HG03103 (cell line): Measurements from ENCODE around the gene CHST10.
"Not testable (repeated sequence)": the region's sequence is repeated elsewhere in the genome, so short reads cannot be mapped to it uniquely, and the experiment has no call there.

Source experiments
- ATAC-seq: cut with Tn5 transposase; IDR thresholded peaks from one replicate; pipeline ENCODE4 v1.9.1; 2021; ENCODE audit warnings: low read depth; ENCODE audit not compliant: unreplicated experiment

CHST10 gene, protein sequence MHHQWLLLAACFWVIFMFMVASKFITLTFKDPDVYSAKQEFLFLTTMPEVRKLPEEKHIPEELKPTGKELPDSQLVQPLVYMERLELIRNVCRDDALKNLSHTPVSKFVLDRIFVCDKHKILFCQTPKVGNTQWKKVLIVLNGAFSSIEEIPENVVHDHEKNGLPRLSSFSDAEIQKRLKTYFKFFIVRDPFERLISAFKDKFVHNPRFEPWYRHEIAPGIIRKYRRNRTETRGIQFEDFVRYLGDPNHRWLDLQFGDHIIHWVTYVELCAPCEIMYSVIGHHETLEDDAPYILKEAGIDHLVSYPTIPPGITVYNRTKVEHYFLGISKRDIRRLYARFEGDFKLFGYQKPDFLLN

DNA sequence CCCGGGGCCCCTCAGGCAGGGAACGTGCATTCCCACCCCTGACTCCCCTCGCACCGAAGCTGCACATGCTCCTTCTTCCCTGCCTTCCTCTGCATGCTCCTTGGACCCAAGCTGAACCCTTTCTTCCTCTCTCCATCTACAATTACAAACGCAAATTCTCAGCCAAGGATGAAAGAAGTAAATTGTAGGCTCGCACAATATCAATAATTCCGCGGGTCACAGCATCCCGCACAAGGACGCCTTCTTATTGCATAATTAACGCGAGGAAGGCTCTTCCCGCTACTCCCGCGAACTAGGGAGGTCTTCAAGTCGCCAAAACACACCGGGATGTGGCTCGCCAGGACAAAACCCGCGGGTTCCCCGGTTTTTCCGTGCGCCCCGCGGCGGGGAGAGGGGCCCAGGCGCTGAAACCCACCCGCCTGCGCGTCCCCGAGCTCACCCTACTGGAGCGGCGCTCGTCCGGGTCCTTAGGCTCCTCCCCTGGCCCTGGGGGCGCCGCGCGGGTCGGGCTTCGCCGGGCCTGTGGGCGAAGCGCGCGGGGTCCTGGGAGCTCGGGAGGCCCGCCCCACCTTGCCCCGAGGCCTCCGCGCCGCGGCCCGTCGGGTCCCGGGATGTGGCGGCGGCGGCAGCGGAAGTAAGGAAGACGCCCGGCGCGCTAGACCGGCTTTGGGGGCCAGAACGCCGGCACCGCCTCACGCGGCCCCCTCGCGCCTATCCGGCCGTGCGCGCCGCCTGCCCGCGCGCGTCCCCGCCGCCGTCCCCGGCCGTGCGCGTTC lies at the start of gene CHST10:
TSS of gene CHST10 (minus strand) at position 734 of the 776 bp plus-strand sequence. CDS start 10,993 bp downstream, outside the sequence.
- ATAC-seq = peak; percentile 88

DNA sequence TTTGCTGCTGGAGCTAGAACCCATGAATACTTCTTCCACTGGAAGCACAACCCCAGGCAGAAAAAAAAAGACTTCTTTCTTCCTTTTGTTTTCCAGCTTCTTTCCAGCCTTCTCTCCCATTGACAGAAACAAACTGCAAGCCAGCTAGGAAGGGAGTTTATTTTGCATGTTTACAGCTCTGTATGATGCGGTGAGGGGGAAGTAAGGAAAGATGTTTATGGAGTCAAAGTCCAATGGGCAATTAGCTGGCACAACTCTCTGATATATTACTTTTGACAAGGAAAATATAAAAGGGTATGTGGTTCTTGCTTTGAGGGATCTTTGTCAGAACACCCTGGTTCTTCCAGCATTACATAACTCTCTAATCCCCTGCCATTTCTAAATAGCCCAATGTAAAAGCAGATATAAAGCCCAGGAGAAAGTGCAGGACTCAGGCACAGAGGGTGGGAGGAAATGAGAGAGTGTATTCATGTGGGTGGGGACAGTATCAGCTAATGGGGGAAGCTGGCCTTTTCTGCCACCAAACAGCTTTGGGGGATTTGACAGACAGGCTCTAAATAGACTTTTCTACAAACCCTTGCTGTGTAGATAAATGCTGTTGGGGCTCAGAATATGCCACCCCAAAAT lies 43.5 kb upstream of the CHST10 start:
- no peak for ATAC-seq

DNA sequence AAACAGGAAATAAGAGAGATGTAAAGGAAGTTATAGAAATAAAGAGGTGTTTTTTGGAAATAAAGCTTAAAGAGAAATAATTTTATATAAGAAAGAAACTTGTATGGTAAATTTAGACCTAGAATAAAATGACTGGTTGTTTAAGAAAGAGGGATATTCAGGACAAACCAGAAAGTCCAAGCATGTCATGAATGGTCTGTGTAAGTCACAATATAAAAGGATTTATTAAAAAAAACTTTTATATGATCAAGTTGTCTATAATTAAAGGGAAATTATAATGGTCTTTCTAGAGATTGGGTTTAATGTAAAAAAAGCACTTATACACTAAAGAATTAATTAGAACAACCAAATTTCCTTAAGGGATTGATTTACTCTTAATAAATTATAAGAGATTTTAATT lies 38.9 kb upstream of the CHST10 start:
- ATAC-seq = not testable (repeated sequence)

DNA sequence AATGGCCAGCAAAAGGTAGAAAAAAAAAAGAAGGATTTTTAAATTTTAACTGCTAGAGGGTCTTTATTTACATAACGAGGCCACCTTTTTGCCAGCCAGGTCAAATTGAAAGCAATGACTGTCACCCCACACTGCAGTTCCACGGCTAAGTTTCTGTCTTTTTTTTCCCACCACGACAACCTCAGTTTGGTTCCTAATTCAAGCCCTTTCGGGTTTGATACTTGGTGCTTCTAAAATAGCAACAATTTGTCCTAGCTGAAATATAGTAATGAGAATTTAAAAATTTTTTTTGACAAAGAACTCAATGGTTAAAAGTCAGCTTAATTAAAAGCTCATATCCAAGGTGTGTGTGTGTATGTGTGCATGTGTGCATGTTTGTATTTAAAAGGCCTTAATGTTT lies 36.4 kb upstream of the CHST10 start:
- no peak for ATAC-seq

DNA sequence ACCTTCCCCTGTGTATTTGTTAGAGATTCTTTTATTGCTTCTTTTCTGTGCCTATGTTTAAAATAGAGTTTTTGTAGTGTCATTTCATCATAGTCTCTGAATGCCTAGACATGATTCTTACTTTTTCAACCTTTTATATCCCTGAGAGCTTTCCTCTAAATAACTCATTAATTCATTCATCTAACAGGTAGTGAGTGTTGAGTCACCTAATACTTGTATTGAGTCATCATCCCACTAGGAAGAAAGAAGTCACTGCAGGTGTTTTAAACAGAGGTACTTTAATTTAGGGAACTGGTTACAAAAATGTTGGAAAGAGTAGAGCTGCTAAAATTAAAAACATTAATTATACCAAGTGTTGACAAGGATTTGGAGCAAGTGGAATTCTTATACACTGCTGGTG lies 34.3 kb upstream of the CHST10 start:
- ATAC-seq = no peak

DNA sequence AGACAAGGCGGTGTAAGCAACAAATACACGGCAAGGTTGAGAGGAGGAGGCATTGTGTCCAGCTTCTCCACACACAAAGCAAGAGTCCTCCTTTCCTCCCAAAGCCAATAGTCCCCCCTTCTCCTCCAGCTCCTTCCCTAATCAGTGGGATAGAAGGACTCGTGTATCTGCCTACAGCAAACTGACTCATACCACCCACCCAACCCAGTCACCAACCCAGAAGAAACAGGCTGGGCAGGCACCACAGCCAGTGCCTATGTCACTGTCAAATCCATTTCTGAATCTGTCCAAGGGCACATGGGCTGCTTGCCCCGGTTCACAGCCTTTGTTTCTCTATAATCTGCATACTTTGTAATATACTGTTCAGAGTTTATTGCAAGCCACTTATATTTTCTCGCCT lies 33.6 kb upstream of the CHST10 start:
- ATAC-seq = no peak

DNA sequence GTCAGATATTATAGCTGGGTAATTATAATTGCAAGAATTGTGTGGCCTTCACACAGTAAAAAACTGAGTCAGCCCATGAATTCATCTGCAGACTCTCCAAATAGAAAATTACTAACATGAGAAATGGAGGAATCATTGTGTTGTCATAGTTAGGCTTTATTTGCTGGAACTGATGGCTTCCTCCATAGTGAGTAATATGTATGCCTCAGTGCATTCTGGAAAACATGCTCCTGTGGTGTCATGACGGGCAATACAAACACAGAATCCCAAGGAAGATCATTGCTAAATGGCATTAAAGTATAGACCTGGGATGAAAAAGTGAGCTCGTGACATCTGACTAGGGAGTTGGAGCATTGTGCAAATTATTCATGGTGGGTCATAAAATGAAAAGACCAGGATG lies 29.2 kb upstream of the CHST10 start:
- ATAC-seq = no peak

DNA sequence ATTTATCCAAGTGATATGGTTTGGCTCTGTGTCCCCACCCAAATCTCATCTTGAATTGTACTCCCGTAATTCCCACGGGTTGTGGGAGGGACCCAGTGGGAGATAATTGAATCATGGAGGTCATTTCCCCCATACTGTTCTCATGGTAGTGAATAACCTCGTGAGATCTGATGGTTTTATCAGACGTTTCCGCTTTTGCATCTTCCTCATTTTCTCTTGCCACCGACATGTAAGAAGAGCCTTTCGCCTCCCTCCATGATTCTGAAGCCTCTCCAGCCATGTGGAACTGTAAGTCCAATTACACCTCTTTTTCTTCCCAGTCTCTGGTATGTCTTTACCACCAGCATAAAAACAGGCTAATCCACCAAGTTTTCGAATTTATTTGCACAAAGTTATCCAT lies 20.3 kb upstream of the CHST10 start:
- ATAC-seq = no peak

DNA sequence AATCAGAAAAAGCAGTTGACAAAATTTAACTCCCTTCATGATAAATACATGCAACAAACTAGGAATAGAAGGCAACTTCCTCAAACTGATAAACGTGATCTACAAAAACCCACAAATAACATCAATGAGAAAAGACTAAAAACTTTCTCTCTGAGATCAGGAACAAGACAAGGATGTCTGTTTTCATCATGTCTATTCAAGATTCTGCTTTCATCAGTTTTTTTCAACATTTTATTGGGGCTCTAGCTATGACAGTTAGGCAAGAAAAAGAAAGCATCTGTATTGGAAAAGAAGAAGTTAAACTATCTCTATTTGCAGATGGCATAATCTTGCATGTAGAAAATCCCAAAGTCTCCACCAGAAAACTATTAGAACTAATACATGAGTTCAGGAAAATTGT lies 12.3 kb upstream of the CHST10 start:
- ATAC-seq = no peak

DNA sequence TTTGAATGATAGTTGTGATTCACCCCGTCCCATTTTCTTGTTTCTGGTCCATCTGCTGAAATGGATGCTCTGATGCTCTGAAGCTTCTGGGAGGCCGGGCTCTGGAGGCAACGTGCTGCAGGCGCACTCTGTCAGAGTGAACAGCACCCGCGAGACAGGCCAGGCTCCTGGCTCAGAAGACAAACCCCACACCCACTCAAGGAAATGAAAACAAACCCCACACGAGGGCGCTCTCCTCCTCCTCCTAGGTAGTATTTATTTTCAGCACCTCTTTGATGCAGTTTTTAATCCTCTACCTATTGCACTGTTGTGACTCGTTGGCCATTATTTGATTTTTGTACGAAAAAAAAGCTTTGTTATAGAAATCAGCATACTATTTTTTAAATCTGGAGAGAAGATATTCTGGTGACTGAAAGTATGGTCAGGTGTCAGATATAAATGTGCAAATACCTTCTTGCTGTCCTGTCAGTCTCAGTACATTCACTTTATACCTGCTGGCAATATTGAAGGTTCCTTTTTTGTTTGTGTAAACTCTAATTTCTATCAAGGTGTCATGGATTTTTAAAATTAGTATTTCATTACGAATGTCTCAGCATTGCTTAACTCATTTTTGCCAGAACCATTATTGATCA lies 10.3 kb upstream of the CHST10 start:
- ATAC-seq = no peak

DNA sequence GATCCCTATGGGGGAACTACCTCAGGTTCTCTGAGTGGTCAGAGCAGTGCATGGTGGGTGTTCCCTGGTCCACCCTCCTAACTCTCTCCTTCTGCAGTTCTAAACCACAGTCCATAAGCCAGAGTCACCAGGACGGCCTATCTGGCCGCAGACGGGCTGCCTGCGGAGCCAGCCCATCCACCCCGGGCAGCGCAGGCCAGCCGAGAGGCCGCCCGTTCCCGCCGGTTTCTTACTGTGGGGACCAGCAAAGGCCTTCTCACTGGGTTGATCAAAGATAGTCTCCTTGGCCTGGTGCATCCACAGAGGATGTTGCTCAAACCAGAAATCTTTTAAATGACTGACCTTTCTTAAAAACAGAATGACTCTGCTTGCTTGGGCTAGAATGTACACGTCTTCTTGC lies 9.6 kb upstream of the CHST10 start:
- ATAC-seq = no peak

DNA sequence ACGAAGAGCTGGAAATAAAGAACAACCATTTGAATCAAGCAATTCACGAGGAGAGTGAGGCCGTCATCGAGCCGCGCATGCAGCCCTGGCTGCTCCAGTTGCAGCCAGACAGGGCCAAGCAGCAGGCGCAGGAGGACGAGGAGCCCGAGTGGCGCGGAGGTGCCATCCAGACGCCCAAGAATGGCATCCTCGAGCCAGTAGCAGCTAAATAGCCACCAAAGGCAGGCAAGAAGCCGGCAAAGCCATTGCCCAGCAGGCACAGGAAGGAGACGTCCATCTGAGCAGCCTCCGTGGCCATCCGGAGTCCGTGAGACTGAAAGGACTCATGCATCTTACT lies 8.9 kb upstream of the CHST10 start:
- ATAC-seq = no peak

DNA sequence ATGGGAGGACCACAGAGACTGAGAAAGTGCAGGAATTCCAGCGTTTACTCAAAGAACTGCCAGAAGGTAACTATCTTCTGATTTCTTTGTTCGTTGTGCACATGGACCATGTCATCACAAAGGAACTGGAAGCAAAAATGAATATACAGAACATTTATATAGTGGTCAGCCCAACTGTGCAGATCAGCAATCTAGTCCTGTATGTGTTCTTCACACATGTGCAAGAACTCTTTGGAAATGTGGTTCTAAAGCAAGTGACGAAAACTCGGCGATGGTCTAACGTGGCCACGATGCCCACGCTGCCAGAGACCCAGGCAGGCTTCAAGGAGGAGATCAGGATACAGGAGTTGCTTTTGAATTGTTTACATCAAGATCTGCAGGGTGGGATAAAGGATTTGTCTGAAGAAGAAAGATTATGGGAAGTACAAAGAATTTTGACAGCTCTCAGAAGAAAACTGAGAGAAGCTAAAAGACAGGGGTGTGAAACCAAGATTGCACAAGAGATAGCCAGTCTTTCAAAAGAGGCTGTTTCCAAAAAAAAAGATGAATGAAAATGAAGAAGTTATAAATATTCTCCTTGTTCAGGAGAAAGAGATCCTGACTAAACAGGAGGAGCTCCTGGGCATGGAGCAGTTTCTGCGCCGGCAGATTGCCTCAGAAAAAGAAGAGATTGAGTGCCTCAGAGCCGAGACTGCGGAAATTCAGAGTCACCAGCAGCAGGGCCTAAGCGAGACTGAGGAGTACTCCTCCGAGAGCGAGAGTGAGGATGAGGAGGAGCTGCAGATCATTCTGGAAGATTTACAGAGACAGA lies 8.3 kb upstream of the CHST10 start:
- no peak for ATAC-seq

DNA sequence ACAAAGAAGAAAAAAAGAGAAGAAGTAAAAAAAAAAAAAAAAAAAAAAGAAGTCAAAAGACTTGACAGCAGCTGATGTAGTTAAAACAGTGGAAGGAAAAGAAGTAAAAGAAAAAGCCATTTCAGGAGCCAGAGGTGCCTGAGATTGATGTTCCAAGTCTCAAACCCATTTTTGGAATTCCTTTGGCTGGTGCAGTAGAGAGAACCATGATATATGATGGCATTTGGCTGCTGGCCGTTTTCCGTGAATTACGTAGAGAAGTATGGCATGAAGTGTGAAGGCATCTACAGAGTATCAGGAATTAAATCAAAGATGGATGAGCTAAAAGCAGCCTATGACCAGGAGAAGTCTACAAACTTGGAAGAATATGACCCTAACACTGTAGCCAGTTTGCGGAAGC lies 7.6 kb upstream of the CHST10 start:
- no peak for ATAC-seq

DNA sequence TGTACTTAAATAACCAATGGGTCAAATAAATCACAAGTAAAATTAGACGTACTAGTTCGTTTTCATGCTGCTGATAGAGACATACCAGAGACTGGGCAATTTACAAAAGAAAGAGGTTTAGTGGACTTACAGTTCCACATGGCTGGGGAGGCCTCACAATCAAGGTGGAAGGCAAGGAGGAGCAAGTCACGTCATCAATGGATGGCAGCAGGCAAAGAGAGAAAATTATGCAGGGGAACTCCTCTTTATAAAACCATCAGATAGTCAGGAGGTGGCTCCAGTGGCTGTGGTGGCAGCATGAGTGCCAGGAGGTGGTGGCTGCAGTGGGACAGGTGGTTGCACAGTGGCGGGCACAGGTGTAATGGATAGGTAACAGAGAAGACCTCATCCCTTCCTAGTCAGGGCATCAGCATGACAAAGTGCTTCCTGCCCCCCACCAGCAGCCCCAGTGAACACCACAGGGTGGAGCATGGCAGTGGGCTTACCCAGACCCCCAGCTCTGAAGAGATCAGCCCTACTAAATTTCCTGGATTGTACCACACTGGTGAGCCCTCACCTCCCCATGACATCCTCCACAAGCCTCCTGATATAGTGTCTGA lies 6.9 kb upstream of the CHST10 start:
- ATAC-seq = no peak

DNA sequence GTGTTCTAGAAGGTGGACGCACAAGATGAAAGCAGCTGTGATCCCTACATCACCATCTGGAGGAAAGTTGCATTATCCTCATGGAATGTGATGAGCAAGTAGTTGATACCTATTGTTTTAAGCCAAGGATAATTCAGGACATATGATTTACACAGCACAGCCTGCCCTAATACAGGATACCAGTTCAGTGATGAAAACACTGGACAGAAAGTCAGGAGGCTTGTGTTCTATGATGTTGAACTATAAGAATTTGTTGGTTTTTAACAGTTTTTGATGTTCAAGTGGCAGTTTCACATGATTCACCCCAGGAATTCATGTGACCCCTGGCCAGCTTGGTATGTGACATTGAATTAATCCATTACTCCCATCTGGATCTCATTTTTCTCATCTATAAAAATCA lies 6.2 kb upstream of the CHST10 start:
- no peak for ATAC-seq

DNA sequence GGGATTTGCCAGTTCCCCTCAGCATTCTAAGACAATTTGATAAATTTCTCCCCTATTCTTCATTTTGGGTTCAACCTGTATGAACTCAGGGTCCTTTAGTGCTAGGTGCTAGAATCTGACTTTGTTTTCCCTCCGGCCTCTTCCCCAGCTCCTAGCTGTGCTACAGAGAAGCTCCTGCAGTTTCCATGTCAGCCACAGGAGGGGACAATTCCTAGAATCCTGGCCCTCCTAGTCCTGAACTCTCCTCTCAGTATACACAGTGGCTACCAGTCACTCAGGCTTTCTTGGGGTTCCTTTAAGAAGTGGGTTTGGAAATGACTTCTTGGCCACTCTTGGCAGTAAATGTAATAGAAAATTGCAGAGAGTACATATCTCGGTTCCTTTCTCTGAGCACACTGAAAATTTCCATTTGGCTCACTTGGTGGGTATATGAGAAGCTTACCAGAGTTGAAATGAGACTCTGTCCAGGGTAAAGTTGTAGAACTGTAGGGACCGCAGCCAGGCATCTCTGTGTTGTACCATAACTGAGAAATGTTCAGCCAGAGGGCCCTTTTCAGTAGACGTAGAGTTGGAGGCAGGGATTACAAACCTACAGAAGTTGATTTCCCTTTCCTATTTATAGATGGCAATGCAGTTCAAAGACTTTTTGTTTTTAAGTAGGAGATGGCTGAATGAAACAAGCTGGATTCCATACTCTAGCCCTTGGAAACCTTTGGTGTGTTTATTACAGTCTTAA lies 5.0 kb upstream of the CHST10 start:
- ATAC-seq = no peak

DNA sequence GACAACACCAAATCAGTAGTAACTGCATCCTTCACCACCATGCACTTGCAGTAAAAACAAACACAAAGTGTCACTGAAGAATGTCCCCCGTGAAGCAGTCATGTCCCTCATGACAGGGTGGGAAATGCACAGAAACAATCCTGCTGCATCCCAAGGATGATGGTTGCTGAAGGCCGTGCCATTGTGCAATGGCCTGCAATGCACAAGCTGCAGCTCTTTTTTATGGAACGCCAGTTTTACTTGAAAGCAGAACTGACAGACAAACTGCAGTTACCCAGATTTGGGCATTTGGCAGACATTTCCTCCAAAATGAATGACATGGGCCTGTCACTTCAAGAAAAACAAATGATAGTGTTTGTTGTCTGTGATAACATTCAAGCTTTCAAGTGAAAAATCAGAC lies 2.4 kb upstream of the CHST10 start:
- ATAC-seq = no peak

DNA sequence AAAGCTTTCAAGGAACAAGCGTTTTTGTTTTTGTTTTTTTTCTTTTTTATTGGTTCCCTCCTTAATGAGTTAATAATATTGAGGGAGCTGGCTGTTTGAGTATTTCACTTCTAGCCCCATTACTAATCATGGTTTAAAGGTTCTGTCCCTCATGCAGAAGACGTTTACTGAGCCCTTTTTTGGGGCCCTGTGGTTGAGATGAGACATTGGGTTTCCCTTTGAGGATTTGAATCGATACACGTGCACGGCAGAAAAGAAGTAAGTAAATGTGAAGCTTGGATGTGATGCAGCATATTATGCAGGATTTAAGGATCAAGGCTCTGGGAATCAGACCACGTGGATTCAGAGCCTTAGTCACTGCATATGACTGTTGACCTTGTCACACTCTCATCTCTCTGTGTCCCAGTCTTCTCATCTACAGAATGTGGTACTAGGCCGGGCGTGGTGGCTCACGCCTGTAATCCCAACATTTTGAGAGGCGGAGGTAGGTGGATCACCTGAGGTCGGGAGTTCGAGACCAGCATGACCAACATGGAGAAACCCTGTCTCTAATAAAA lies 1.0 kb upstream of the CHST10 start:
- ATAC-seq = no peak
